Measurements from ENCODE around the gene IL1A.

DNA sequence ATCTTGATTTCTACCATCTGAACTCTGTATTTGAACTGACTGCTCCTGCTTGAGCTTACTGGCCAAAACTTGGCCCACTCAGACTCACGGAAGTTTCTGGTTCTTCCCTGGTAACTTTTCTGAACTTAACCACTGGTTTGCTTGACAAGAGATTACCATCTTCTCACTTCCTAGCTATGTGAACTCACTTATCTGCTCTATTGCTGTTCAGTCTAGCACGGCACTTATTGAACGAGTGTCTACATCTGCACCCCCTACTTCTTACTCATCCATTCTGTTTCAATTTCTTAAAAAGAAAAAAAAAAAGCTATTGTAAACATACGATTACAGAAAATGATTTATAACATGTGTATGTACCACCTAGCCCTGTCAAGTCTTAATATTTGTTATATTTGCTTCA, 28.8 kb downstream of the IL1A start:
- TF ChIP-seq CTCF (IDR thresholded peaks at IDR 0.05) (no peak), EP300 (IDR thresholded peaks at IDR 0.05) (no peak), POLR2A (IDR thresholded peaks at IDR 0.05) (no peak)

Data from upper lobe of left lung (tissue), 4 donors.